ENCODE results near the gene MYO3B. TPM values are rescaled to one million over a fixed set of nuclear protein-coding genes. Genes with fewer than 3 reads are reported as not detected.

The MYO3B gene
- total and polyA plus RNA-seq, 2 experiments from 2014 or later, result 0.11 TPM; not detected in 1

DNA sequence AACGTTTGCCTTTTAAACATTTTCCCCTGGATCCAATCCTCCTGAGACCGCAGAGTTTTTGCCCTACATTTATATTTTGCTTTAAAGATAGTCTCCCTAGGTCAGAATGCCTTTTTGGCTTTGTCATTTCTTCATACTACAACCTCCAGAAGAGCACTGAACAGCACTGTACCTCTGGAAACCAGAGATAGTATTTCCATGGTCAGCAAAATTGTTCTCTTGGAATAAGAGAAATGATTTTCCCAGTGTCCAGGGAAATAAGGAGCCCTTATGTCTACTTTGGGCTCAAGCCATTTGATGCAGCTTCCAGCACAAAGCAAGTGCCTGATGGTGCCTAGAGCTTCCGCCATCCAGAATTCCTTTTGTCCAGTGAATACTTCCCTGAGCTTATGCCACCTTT lies 461.7 kb downstream of the MYO3B start:
- TF ChIP-seq EZH2 (IDR thresholded peaks at IDR 0.05; ENCODE audit: insufficient read depth, poor library complexity, severe bottlenecking) (no peak), EZH2phosphoT487 (IDR thresholded peaks at IDR 0.05; ENCODE audit: insufficient read depth, low read depth) (no peak)
- in situ Hi-C loops (cut with MboI), result no loop called here

GRCh38 chr2:170641961-170642360 lies 464.0 kb downstream of the MYO3B start:
- Histone ChIP-seq H3K9me2 (ENCODE audit: insufficient read depth) (no peaks in the 10 kb centered on the region), H3K4me3 (no peak overlapping the region), H3F3A (ENCODE audit: insufficient read depth) (no peaks in the 10 kb centered on the region), H3K27me3 (replicated peaks; ENCODE audit: insufficient read depth) (no peaks in the 10 kb centered on the region), H3K79me2 (ENCODE audit: insufficient read depth) (no peaks in the 10 kb centered on the region), H3K27ac (no peak overlapping the region), H3K36me3 (ENCODE audit: low read depth) (no peaks in the 10 kb centered on the region), H3K9ac (no peak overlapping the region), H4K20me1 (ENCODE audit: insufficient read depth) (no peaks in the 10 kb centered on the region), H3K4me1 (ENCODE audit: insufficient read depth) (no peaks in the 10 kb centered on the region), H3K4me2 (ENCODE audit: unreplicated experiment) (no peak overlapping the region), H2AFZ (no peak overlapping the region), H3K9me3 (ENCODE audit: low read depth) (no peaks in the 10 kb centered on the region)
- in situ Hi-C loops (cut with MboI), result no loop called here
- DNase-seq, result no peak
- WGBS, 2 experiments (ENCODE audit: low coverage in 1 of 2, low lambda C conversion rate in 2 of 2, missing lambda C conversion rate in 2 of 2), result 58 to 63% methylated on average over 4 of the region's 4 CpGs
- TF ChIP-seq EZH2 (IDR thresholded peaks at IDR 0.05; ENCODE audit: insufficient read depth, poor library complexity, severe bottlenecking), result no peak
- TF ChIP-seq EZH2phosphoT487 (IDR thresholded peaks at IDR 0.05; ENCODE audit: insufficient read depth, low read depth), result no peak

More for the DNA sequence above, 461.7 kb downstream of the MYO3B start:
- Histone ChIP-seq H3K27me3 (replicated peaks; ENCODE audit: insufficient read depth) (no peaks in the 10 kb centered on the region), H3F3A (ENCODE audit: insufficient read depth) (no peaks in the 10 kb centered on the region), H3K9me3 (ENCODE audit: low read depth) (no peaks in the 10 kb centered on the region), H3K4me3 (no peak overlapping the region), H3K27ac (no peak overlapping the region), H3K79me2 (ENCODE audit: insufficient read depth) (no peaks in the 10 kb centered on the region), H3K9me2 (ENCODE audit: insufficient read depth) (no peaks in the 10 kb centered on the region), H3K9ac (no peak overlapping the region), H4K20me1 (ENCODE audit: insufficient read depth) (no peaks in the 10 kb centered on the region), H3K4me2 (ENCODE audit: unreplicated experiment) (no peak overlapping the region), H3K36me3 (ENCODE audit: low read depth) (no peaks in the 10 kb centered on the region), H3K4me1 (ENCODE audit: insufficient read depth) (no peaks in the 10 kb centered on the region), H2AFZ (no peak overlapping the region)
- no peak for DNase-seq
- 39 to 43% methylated on average over 3 of the region's 3 CpGs for WGBS, 2 experiments (ENCODE audit: low coverage in 1 of 2, low lambda C conversion rate in 2 of 2, missing lambda C conversion rate in 2 of 2)

- Histone ChIP-seq H3K9ac (no peak overlapping the region), H3K27me3 (replicated peaks; ENCODE audit: insufficient read depth) (no peaks in the 10 kb centered on the region), H3K36me3 (ENCODE audit: low read depth) (no peaks in the 10 kb centered on the region), H3K9me2 (ENCODE audit: insufficient read depth) (no peaks in the 10 kb centered on the region), H2AFZ (no peak overlapping the region), H3K79me2 (ENCODE audit: insufficient read depth) (no peaks in the 10 kb centered on the region), H3K9me3 (ENCODE audit: low read depth) (no peaks in the 10 kb centered on the region), H4K20me1 (ENCODE audit: insufficient read depth) (no peaks in the 10 kb centered on the region), H3F3A (ENCODE audit: insufficient read depth) (no peaks in the 10 kb centered on the region), H3K4me3 (no peak overlapping the region), H3K4me2 (ENCODE audit: unreplicated experiment) (no peak overlapping the region), H3K4me1 (ENCODE audit: insufficient read depth) (no peaks in the 10 kb centered on the region), H3K27ac (no peak overlapping the region)
- 48 to 56% methylated on average over 2 of the region's 2 CpGs for WGBS, 2 experiments (ENCODE audit: low coverage in 1 of 2, low lambda C conversion rate in 2 of 2, missing lambda C conversion rate in 2 of 2)
- TF ChIP-seq EZH2 (IDR thresholded peaks at IDR 0.05; ENCODE audit: insufficient read depth, poor library complexity, severe bottlenecking), result no peak
- TF ChIP-seq EZH2phosphoT487 (IDR thresholded peaks at IDR 0.05; ENCODE audit: insufficient read depth, low read depth), result no peak
- no peak for DNase-seq
- in situ Hi-C loops (cut with MboI), result no loop called here
Observed at GRCh38 chr2:170643346-170643745, 465.4 kb downstream of the MYO3B start.

GRCh38 chr2:170647741-170648436 lies 469.9 kb downstream of the MYO3B start:
- no peaks in the 10 kb centered on the region for H3F3A ChIP-seq (ENCODE audit: insufficient read depth)
- H3K4me1 ChIP-seq (ENCODE audit: insufficient read depth), result no peaks in the 10 kb centered on the region
- H3K9me3 ChIP-seq (ENCODE audit: low read depth), result no peaks in the 10 kb centered on the region
- no peak overlapping the region for H3K9ac ChIP-seq
- in situ Hi-C loops (cut with MboI), result no loop called here
- H3K36me3 ChIP-seq (ENCODE audit: low read depth), result no peaks in the 10 kb centered on the region
- H3K27me3 ChIP-seq (replicated peaks; ENCODE audit: insufficient read depth), result no peaks in the 10 kb centered on the region; the same call in 1 of the 2 replicates
- no peak overlapping the region for H2AFZ ChIP-seq
- no peak for DNase-seq
- no peak for TF ChIP-seq EZH2 (IDR thresholded peaks at IDR 0.05; ENCODE audit: insufficient read depth, poor library complexity, severe bottlenecking)
- TF ChIP-seq EZH2phosphoT487 (IDR thresholded peaks at IDR 0.05; ENCODE audit: insufficient read depth, low read depth), result no peak
- no peak overlapping the region for H3K4me3 ChIP-seq
- no peaks in the 10 kb centered on the region for H3K9me2 ChIP-seq (ENCODE audit: insufficient read depth)
- WGBS, 2 experiments (ENCODE audit: low coverage in 1 of 2, low lambda C conversion rate in 2 of 2, missing lambda C conversion rate in 2 of 2), result 61 to 68% methylated on average over 8 of the region's 8 CpGs
- no peak overlapping the region for H3K27ac ChIP-seq
- H3K4me2 ChIP-seq (ENCODE audit: unreplicated experiment), result no peak overlapping the region
- H4K20me1 ChIP-seq (ENCODE audit: insufficient read depth), result no peaks in the 10 kb centered on the region
- H3K79me2 ChIP-seq (ENCODE audit: insufficient read depth), result no peaks in the 10 kb centered on the region

All from GM23248 (cell line).